Testis (tissue), 3 donors: Measurements from ENCODE around the gene HSPA6. TPM values are rescaled to one million over a fixed set of nuclear protein-coding genes. Genes with fewer than 3 reads are reported as not detected.
"Not testable (repeated sequence)": the region's sequence is repeated elsewhere in the genome, so short reads cannot be mapped to it uniquely, and the experiment has no call there.

ENCODE experiments used
- DNase-seq: peaks from one replicate; pipeline ENCODE4 v3.0.0-alpha.2; 2019
- H3K27ac ChIP-seq, 2 donors: fragments of 200-600 bp; sonication (generic); one replicate each; pipeline ENCODE4 v1.5.1; 2019
- H3K27me3 ChIP-seq: fragments of 200-600 bp; sonication (generic); one replicate; pipeline ENCODE4 v1.5.1; 2019
- H3K36me3 ChIP-seq: fragments of 200-600 bp; sonication (generic); one replicate; pipeline ENCODE4 v1.5.1; 2017; ENCODE audit warnings: low read depth; ENCODE audit errors: missing control alignments
- H3K4me1 ChIP-seq: fragments of 200-600 bp; sonication (generic); one replicate; pipeline ENCODE4 v1.5.1; 2019
- H3K4me3 ChIP-seq, 2 donors: fragments of 200-600 bp; sonication (generic); one replicate each; pipeline ENCODE4 v1.5.1; 2017 to 2019
- H3K9me3 ChIP-seq: fragments of 200-600 bp; sonication (generic); one replicate; pipeline ENCODE4 v1.5.1; 2017
- CTCF ChIP-seq, 3 experiments: fragments of 450-650 bp in 2 of 3; fragments of 200-600 bp in 1 of 3; sonication (generic) in 1 of 3; IDR thresholded peaks; one replicate each; pipeline ENCODE4 v1.5.1; 2016 to 2019; ENCODE audit warnings: antibody characterized with exemption in 3 of 3, mild to moderate bottlenecking in 2 of 3, moderate library complexity in 1 of 3
- POLR2A ChIP-seq: fragments of 450-650 bp; IDR thresholded peaks from one replicate; pipeline ENCODE4 v1.6.1; 2017; ENCODE audit warnings: antibody characterized with exemption, mild to moderate bottlenecking, moderate library complexity
- WGBS, 2 donors: methylation state at CpG; one replicate each; pipeline ENCODE4 v1.1.5; 2018; 5-methylcytosine and 5-hydroxymethylcytosine counted together
- intact Hi-C: fragments of 100-400 bp; cut with DNase I; formaldehyde crosslinking; loops from one replicate; pipeline ENCODE4 v1.15.1; 2023; ENCODE audit warnings: low total_unique reads
- polyA plus RNA-seq: library from polyadenylated mRNA; stranded (reverse); fragments of 350-450 nt; fragmentation: Illumina TruSeq; extraction: RNeasy Lipid Tissue Mini Kit (QIAGEN cat#74804); gene quantifications from one replicate; pipeline ENCODE4 v1.2.3, GENCODE V29; 2014; ENCODE audit warnings: low read depth, low replicate concordance; ENCODE audit not compliant: insufficient read depth
- total RNA-seq, 2 donors: library from RNA; depleted of rRNA; stranded (reverse); fragments of >200 nt; gene quantifications; one replicate each; pipeline ENCODE4 v1.2.3, GENCODE V29; 2016

Gene HSPA6
- total and polyA plus RNA-seq, 3 donors from 2014 or later, result 0.94 to 2.8 (median 2.5) TPM

DNA sequence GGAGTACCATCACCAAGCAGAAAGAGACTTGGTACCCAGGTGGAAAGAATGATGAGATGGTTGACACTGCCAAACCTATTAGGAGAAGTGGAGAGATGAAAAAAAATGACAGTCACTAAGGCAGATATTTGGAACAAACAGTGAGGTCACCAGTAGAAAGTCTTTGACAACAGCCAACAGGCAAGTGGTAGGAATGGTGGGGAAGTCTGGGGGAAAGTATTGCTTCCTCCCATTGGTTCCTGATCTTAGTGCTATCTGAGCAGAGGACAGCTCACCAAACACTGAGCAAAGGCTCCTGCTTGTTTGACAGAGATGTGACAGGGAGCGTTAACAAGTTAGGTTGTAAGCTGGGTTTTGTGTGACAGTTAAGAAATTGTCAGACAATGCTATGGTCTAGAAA lies 18.8 kb downstream of the HSPA6 start:
- H3K4me1 ChIP-seq, H3K27ac ChIP-seq, H3K9me3 ChIP-seq, H3K4me3 ChIP-seq, DNase-seq, H3K36me3 ChIP-seq, H3K27me3 ChIP-seq, intact Hi-C loops: not testable (repeated sequence)
- WGBS, 2 donors, result 90 to 94% methylated on average over 1 of the region's 1 CpG

- H3K27ac ChIP-seq, H3K27me3 ChIP-seq, H3K36me3 ChIP-seq, DNase-seq, intact Hi-C loops, H3K4me3 ChIP-seq, H3K4me1 ChIP-seq, H3K9me3 ChIP-seq: not testable (repeated sequence)
- 81 to 84% methylated on average over 10 to 11 of the region's 11 CpGs for WGBS, 2 donors
These were observed 20.8 kb downstream of the HSPA6 start for GRCh38 chr1:161545005-161545731.

DNA sequence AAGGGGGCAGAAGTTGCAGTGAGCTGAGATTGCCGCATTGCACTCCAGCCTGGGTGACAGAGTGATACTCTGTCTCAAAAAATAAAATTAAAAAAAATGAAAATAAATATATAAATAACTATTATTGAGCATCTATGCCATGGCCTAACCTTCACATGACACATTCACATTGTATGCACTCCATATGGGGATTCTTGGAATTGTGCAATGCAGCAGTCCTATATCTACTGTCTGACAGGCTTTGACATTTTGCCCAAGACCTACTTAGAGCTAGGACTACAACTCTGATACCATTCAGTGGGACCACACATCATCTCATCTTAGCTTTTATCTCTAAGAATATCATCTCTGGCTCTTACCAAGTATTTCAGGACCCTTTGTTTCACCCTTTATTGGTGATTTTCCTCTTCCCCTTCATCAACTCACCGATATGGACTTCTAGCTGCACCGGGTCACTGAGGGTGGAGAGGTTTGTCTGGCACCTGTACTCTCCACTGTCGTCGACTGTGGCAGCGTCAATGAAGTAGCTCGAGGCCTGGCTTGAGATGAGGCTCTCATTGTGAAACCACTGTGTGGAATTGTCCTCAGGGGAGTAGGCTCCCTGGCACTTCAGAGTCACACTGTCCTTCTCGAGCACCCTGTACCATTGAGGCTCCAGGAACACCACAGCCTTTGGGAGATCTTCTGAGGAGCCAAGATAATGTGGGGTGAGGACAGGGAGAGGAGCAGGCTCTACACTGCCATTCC lies 23.8 kb downstream of the HSPA6 start:
- H3K4me1 ChIP-seq, H3K9me3 ChIP-seq, H3K4me3 ChIP-seq, DNase-seq, intact Hi-C loops, H3K27me3 ChIP-seq, H3K36me3 ChIP-seq, H3K27ac ChIP-seq: not testable (repeated sequence)
- WGBS, 2 donors, result 95 to 100% methylated on average over 1 to 6 of the region's 8 CpGs

- H3K4me3 ChIP-seq, H3K36me3 ChIP-seq, intact Hi-C loops, H3K27ac ChIP-seq, H3K9me3 ChIP-seq, H3K4me1 ChIP-seq, DNase-seq, H3K27me3 ChIP-seq: not testable (repeated sequence)
- WGBS, 2 donors, result 89 to 95% methylated on average over 1 of the region's 2 CpGs
These were observed 24.5 kb downstream of the HSPA6 start for GRCh38 chr1:161548749-161549406.

DNA sequence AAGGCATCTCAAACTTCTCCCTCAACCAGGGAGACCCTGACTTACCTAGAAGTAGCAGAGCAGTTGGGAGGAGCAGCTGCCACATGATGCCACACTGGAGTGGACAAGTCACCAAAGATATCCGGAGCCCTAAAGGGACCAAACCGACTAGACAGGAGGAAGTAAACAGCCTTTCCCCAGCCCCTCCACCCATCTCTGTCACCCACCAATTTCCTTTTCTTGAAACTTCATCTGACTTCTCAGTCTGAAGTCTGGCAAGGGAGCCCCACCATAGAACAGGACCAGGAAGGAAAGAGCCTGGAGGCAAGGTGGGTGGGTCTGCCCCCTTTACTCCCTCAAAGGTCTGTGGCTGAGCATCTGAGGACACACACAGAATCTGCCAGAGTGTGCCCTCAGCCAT lies 25.3 kb downstream of the HSPA6 start, which contains the start of gene FCGR3A:
FCGR3A (minus strand) TSS at position 167 of the 400 bp plus-strand sequence; CDS start at position 85, 82 bp downstream.
- H3K36me3 ChIP-seq, result no peaks in the 10 kb centered on the region
- no peak within 1 kb of the TSS for H3K27ac ChIP-seq
- H3K4me3 ChIP-seq, result no peak within 1 kb of the TSS
- H3K27me3 ChIP-seq, result no peaks in the 10 kb centered on the region
- TF ChIP-seq POLR2A (no peak), CTCF (IDR thresholded peaks at IDR 0.05) (no peak)
- no peaks in the 10 kb centered on the region for H3K4me1 ChIP-seq
- 83% methylated on average over 2 of the region's 2 CpGs; no CpG with 5 or more reads in 1 of the 2 donors for WGBS, 2 donors
- H3K9me3 ChIP-seq, result no peaks in the 10 kb centered on the region
- intact Hi-C loops, result no loop called here
- DNase-seq, result no peak

- H3K36me3 ChIP-seq, DNase-seq, H3K27me3 ChIP-seq, H3K4me1 ChIP-seq, H3K27ac ChIP-seq, H3K4me3 ChIP-seq, intact Hi-C loops, H3K9me3 ChIP-seq: not testable (repeated sequence)
- WGBS, 2 donors, result 95 to 96% methylated on average over 3 to 5 of the region's 5 CpGs
These were observed 26.6 kb downstream of the HSPA6 start for GRCh38 chr1:161550942-161551341.

DNA sequence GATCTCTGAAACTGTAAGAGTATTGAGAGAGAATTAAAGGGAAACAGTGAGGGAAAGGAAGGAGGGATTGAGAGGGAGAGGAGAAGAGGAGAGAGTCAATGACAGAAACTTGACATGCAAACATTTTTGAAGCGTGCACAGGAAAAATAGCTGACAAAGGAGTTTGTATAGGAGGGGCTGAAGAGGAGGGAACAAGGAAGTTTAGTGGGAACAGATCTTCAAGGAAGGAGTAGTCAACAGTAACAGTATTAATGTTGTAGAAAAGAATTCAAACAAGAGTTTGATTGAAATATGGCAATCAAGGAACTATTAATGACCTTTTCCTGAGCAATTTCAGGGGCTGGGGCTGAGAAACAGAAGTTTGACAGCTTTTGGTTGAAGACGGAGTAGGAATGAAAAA lies 29.3 kb downstream of the HSPA6 start:
- H3K36me3 ChIP-seq, H3K4me3 ChIP-seq, intact Hi-C loops, H3K9me3 ChIP-seq, DNase-seq, H3K27me3 ChIP-seq, H3K4me1 ChIP-seq, H3K27ac ChIP-seq: not testable (repeated sequence)
- WGBS, 2 donors, result 86 to 100% methylated on average over 2 of the region's 2 CpGs

DNA sequence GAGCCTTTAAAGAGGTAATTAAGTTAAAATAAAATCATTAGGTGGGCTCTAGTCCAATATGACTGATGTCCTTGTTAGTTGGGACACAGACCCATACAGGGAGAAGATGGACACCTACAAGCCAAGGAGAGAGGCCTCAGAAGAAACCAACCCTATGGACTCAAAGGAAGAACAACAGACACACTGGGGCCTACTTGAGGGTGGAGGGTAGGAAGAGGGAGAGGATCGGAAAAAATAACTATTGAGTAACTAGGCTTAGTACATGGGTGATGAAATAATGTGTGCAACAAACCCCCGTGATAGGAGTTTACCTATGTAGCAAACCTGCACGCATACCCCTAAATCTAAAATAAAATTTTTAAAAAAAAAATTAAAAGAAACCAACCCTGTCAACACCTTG lies 30.0 kb downstream of the HSPA6 start:
- H3K36me3 ChIP-seq, H3K9me3 ChIP-seq, DNase-seq, H3K4me1 ChIP-seq, H3K4me3 ChIP-seq, H3K27me3 ChIP-seq, H3K27ac ChIP-seq, intact Hi-C loops: not testable (repeated sequence)
- 88 to 92% methylated on average over 3 of the region's 3 CpGs for WGBS, 2 donors

DNA sequence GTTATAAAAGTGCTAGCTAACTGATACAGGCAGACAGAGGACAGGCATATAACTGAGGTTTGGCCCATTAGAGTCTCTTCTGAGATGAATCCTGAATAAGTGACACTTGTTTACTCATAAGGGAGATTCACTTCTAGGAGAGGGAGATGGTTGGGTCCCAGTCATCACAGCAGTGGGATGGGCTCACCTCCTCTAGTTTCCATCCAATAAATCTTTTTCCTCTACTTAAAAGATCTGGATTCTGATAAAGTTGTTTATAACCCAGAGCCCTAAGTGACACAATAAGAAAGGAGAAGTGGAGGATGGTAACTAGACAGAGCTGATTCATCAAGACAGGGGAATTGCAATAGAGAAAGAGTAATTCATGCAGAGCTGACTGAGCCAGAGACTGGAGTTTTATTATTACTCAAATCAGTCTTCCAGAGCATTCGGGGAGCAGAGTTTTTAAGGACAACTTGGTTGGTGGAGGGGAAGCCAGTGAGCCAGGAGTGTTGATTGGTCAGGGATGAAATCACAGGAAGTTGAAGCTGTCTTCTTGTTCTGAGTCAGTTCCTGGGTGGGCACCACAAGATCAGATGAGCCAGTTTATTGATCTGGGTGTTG lies 30.6 kb downstream of the HSPA6 start:
- DNase-seq, H3K36me3 ChIP-seq, H3K4me3 ChIP-seq, H3K27ac ChIP-seq, H3K4me1 ChIP-seq, H3K9me3 ChIP-seq, H3K27me3 ChIP-seq, intact Hi-C loops: not testable (repeated sequence)
- 63 to 65% methylated on average over 1 of the region's 1 CpG for WGBS, 2 donors

GRCh38 chr1:161556143-161556542 lies 31.8 kb downstream of the HSPA6 start:
- intact Hi-C loops, result not testable (repeated sequence)
- 74 to 78% methylated on average over 3 of the region's 3 CpGs for WGBS, 2 donors

More at GRCh38 chr1:161556143-161556542, 31.8 kb downstream of the HSPA6 start:
- not testable (repeated sequence) for H3K9me3 ChIP-seq, H3K4me1 ChIP-seq, H3K36me3 ChIP-seq, H3K27ac ChIP-seq, DNase-seq, H3K4me3 ChIP-seq, H3K27me3 ChIP-seq
